CD4-positive, alpha-beta memory T cell (primary cell): Measurements from ENCODE around the gene HDAC3. TPM values are rescaled to one million over a fixed set of nuclear protein-coding genes. Genes with fewer than 3 reads are reported as not detected.

Source experiments
- CTCF ChIA-PET: fragments of 350-600 bp; sonication (Branson Sonifier 250); formaldehyde crosslinking; loops from one replicate; lab custom pipeline; 2021; ENCODE audit warnings: inconsistent platforms; ENCODE audit not compliant: partially characterized antibody; lab: Charles Lee
- POLR2A ChIA-PET: fragments of 350-600 bp; sonication (Branson Sonifier 250); formaldehyde crosslinking; loops from one replicate; lab custom pipeline; 2021; ENCODE audit not compliant: partially characterized antibody; lab: Charles Lee
- DNase-seq, 5 donors: peaks; one replicate each; pipeline versions ENCODE4 v3.0.0 to v3.0.0-alpha.2; 2020 to 2022; ENCODE audit warnings: mixed read lengths in 1 of 5
- H3K27ac ChIP-seq: one replicate; pipeline ENCODE4 v1.7.0; 2013; ENCODE audit warnings: low read depth, low read length
- H3K27me3 ChIP-seq: 2 replicates; pipeline ENCODE4 v1.7.0; 2013; ENCODE audit warnings: mild to moderate bottlenecking, low read length, moderate library complexity; ENCODE audit not compliant: insufficient read depth
- H3K36me3 ChIP-seq: 2 replicates; pipeline ENCODE4 v1.7.0; 2013; ENCODE audit warnings: mild to moderate bottlenecking, low read length, moderate library complexity; ENCODE audit not compliant: insufficient read depth
- H3K4me1 ChIP-seq: 2 replicates; pipeline ENCODE4 v1.7.0; 2013; ENCODE audit warnings: mild to moderate bottlenecking, low read length, moderate library complexity; ENCODE audit not compliant: insufficient read depth
- H3K4me3 ChIP-seq, 2 donors: one replicate each; pipeline ENCODE4 v1.7.0; 2013; ENCODE audit warnings: low read length in 2 of 2, mild to moderate bottlenecking in 1 of 2
- H3K9me3 ChIP-seq, 2 donors: one replicate each; pipeline ENCODE4 v1.7.0; 2013; ENCODE audit warnings: low read length in 2 of 2, control low read depth in 1 of 2; ENCODE audit not compliant: control insufficient read depth in 1 of 2
- H3K27ac Mint-ChIP-seq, 7 donors: one replicate each; pipeline ENCODE4 v1.8.0; 2020 to 2021; ENCODE audit warnings: mixed read lengths in 7 of 7, mild to moderate bottlenecking in 6 of 7, inconsistent platforms in 3 of 7, moderate library complexity in 3 of 7
- H3K27me3 Mint-ChIP-seq, 2 donors: one replicate each; pipeline ENCODE4 v1.8.0; 2020 to 2021; ENCODE audit warnings: mixed read lengths in 2 of 2
- H3K36me3 Mint-ChIP-seq, 2 donors: one replicate each; pipeline ENCODE4 v1.8.0; 2020 to 2021; ENCODE audit warnings: mixed read lengths in 2 of 2, inconsistent platforms in 1 of 2, mild to moderate bottlenecking in 1 of 2
- H3K4me1 Mint-ChIP-seq, 4 donors: one replicate each; pipeline ENCODE4 v1.8.0; 2020 to 2021; ENCODE audit warnings: mixed read lengths in 4 of 4, mild to moderate bottlenecking in 1 of 4
- H3K4me3 Mint-ChIP-seq, 8 donors: one replicate each; pipeline ENCODE4 v1.8.0; 2020 to 2021; ENCODE audit warnings: mixed read lengths in 8 of 8, mild to moderate bottlenecking in 7 of 8, moderate library complexity in 6 of 8, inconsistent platforms in 3 of 8
- H3K9me3 Mint-ChIP-seq, 8 donors: one replicate each; pipeline ENCODE4 v1.8.0; 2020 to 2021; ENCODE audit warnings: mixed read lengths in 8 of 8, mild to moderate bottlenecking in 5 of 8, inconsistent platforms in 3 of 8, moderate library complexity in 1 of 8
- intact Hi-C: fragments of 100-400 bp; cut with micrococcal nuclease; formaldehyde crosslinking; loops from one replicate; pipeline ENCODE4 v1.15.1; 2023
- polyA plus RNA-seq, 2 donors: library from polyadenylated mRNA; unstranded; fragments of 300-500 nt; fragmentation: Illumina TruSeq; gene quantifications; one replicate each; pipeline ENCODE4 v1.2.3, GENCODE V29; 2021
- total RNA-seq, 2 experiments: library from RNA; stranded (reverse); gene quantifications; one replicate each; pipeline ENCODE4 v1.2.3, GENCODE V29; 2021

HDAC3 gene
- total and polyA plus RNA-seq, 4 experiments from 2014 or later = 85.1 to 137 (median 91.9) TPM

- Histone ChIP-seq H3K27ac (no peak overlapping the region), H3K36me3 (peaks cover 18% of the 10 kb centered on the region), H3K4me3 (no peak overlapping the region), H3K27me3 (no peaks in the 10 kb centered on the region), H3K4me1 (peaks cover 52% of the 10 kb centered on the region), H3K9me3 (no peaks in the 10 kb centered on the region)
- POLR2A ChIA-PET = interaction anchor here (0.6 to 6.2 kb wide), 3 partner anchors 12 to 29 kb away, joined by 3 to 159 read pairs (median 3); partner anchors contain the start of gene DIAPH1
- H3K36me3 Mint-ChIP-seq = peaks cover 16 to 45% of the 10 kb centered on the region in 2 donors
- peaks cover 29 to 53% (median 39%) of the 10 kb centered on the region in 4 donors for H3K4me1 Mint-ChIP-seq
- no peaks in the 10 kb centered on the region for H3K27me3 Mint-ChIP-seq
- H3K4me3 Mint-ChIP-seq = peak overlapping the region in 6 of 8 donors; percentile 3 to 41 (median 24)
- H3K9me3 Mint-ChIP-seq = no peaks in the 10 kb centered on the region
- CTCF ChIA-PET = interaction anchor here (0.7 to 28.3 kb wide), 10 partner anchors 12 to 1601 kb away, joined by 3 to 712 read pairs (median 4); partner anchors contain the start of gene DIAPH1
- no peak for DNase-seq
- peak overlapping the region in 5 of 7 donors; percentile 53 to 88 (median 69) for H3K27ac Mint-ChIP-seq
- intact Hi-C loops = loop anchor here (10.0 kb wide), 1 partner anchor 1069 kb away; the partner anchor contains the start of genes APBB3 and SLC35A4
Observed at GRCh38 chr5:141633871-141634561, 2.6 kb downstream of the HDAC3 start.

DNA sequence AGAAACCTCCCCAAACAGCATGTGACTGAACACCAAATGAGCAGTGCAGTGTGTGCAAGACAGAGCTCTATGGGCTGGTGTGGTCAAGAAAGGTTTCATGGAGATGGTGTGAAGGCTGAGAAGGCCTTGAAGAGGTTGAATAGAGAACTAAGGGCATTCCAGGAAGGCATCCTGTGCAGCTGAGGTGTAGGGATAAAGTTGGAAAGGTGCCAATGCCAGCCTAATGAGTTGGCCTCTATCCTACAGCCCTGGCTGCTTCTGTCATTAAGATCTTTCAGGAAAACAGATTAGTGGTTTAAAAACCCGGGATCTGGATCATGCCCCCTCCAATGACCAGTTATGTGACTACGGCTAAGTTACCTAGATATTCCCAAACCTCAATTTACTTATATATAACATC lies 4.0 kb downstream of the HDAC3 start:
- DNase-seq = no peak
- intact Hi-C loops = loop anchor here (10.0 kb wide), 1 partner anchor 1068 kb away; the partner anchor contains the start of genes APBB3 and SLC35A4
- no peak overlapping the region for H3K27ac ChIP-seq
- Mint-ChIP-seq H3K27me3 (no peaks in the 10 kb centered on the region), H3K27ac (peak overlapping the region in 3 of 7 donors; percentile 10 to 23 (median 17)), H3K4me3 (peak overlapping the region in 1 of 8 donors; percentile 7), H3K36me3 (peaks cover 29 to 53% of the 10 kb centered on the region in 2 donors), H3K4me1 (peaks cover 29 to 43% (median 31%) of the 10 kb centered on the region in 4 donors), H3K9me3 (no peaks in the 10 kb centered on the region)
- no peak overlapping the region for H3K4me3 ChIP-seq
- H3K27me3 ChIP-seq = no peaks in the 10 kb centered on the region
- ChIA-PET POLR2A (interaction anchor here (4.5 kb wide), 1 partner anchor 14 kb away, joined by 18 read pairs; the partner anchor contains the start of gene DIAPH1), CTCF (interaction anchor here (1.0 to 28.3 kb wide), 7 partner anchors 11 to 336 kb away, joined by 3 to 712 read pairs (median 6); partner anchors contain the start of genes DIAPH1 and RNF14)
- peaks cover 41% of the 10 kb centered on the region for H3K4me1 ChIP-seq
- no peaks in the 10 kb centered on the region for H3K9me3 ChIP-seq
- peaks cover 31% of the 10 kb centered on the region for H3K36me3 ChIP-seq

- peaks cover 45 to 67% of the 10 kb centered on the region in 2 donors for H3K36me3 Mint-ChIP-seq
Observed at GRCh38 chr5:141630570-141631140, 6.0 kb downstream of the HDAC3 start.

DNA sequence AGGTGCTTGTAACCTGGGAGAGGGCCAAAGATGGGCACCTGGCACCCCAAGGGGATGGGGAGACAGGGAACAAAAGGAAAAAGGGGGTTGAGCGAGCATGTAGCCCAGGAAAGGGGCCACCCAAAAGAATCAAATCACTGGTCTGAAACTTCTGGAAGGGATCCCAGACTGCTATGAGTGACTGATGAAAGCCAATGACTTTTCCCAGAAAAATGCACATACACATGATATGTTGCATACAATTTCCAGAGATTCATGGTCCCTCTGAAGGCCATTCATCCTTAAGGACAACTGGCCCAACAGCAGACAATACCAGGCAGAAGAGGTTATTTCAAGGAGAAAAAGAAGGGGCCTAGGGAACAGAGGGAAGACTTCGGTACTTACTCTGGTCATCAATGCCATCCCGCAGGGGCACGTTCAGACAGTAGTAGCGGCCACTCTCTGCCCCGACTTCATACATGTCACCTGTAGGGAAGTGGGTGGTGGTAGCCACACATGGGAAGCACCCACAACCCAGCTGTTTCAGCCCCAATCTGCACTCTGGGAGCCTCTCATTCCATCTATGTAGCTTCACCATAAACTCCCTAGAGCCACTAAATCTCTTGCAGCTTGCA lies 8.4 kb downstream of the HDAC3 start:
- Histone ChIP-seq H3K4me3 (no peak overlapping the region), H3K27me3 (no peaks in the 10 kb centered on the region), H3K4me1 (peaks cover 16% of the 10 kb centered on the region), H3K36me3 (peaks cover 43% of the 10 kb centered on the region), H3K9me3 (no peaks in the 10 kb centered on the region), H3K27ac (no peak overlapping the region)
- Mint-ChIP-seq H3K27ac (peak overlapping the region in 2 of 7 donors; percentile 42 to 64), H3K36me3 (peaks cover 50 to 76% of the 10 kb centered on the region in 2 donors), H3K4me3 (no peak overlapping the region), H3K27me3 (no peaks in the 10 kb centered on the region), H3K4me1 (peaks cover 9 to 17% (median 11%) of the 10 kb centered on the region in 4 donors), H3K9me3 (no peaks in the 10 kb centered on the region)
- CTCF ChIA-PET = interaction anchor here (12.5 to 28.3 kb wide), 3 partner anchors 6 to 36 kb away, joined by 198 to 712 read pairs (median 198); partner anchors contain the start of genes DIAPH1, HDAC3 and RELL2
- POLR2A ChIA-PET = interaction anchor here (4.5 to 13.2 kb wide), 2 partner anchors 8 to 9 kb away, joined by 18 to 159 read pairs; partner anchors contain the start of genes DIAPH1, HDAC3 and RELL2
- intact Hi-C loops = no loop called here
- no peak for DNase-seq

More at GRCh38 chr5:141630570-141631140, 6.0 kb downstream of the HDAC3 start:
- Histone ChIP-seq H3K4me1 (peaks cover 33% of the 10 kb centered on the region), H3K9me3 (no peaks in the 10 kb centered on the region), H3K36me3 (peaks cover 35% of the 10 kb centered on the region), H3K27me3 (no peaks in the 10 kb centered on the region), H3K27ac (no peak overlapping the region), H3K4me3 (no peak overlapping the region)
- CTCF ChIA-PET = interaction anchor here (1.0 to 28.3 kb wide), 6 partner anchors 9 to 248 kb away, joined by 3 to 712 read pairs (median 10); partner anchors contain the start of gene DIAPH1
- POLR2A ChIA-PET = interaction anchor here (1.1 to 4.5 kb wide), 5 partner anchors 12 to 39 kb away, joined by 3 to 18 read pairs (median 3); partner anchors contain the start of gene DIAPH1
- H3K27me3 Mint-ChIP-seq = no peaks in the 10 kb centered on the region
- no peak for DNase-seq
- peaks cover 23 to 35% (median 24%) of the 10 kb centered on the region in 4 donors for H3K4me1 Mint-ChIP-seq
- no peak overlapping the region for H3K27ac Mint-ChIP-seq
- intact Hi-C loops = loop anchor here (10.0 kb wide), 1 partner anchor 1066 kb away; the partner anchor contains the start of genes APBB3 and SLC35A4
- no peak overlapping the region for H3K4me3 Mint-ChIP-seq
- no peaks in the 10 kb centered on the region for H3K9me3 Mint-ChIP-seq

- Histone ChIP-seq H3K36me3 (peaks cover 25% of the 10 kb centered on the region), H3K4me1 (peaks cover 15% of the 10 kb centered on the region), H3K4me3 (no peak overlapping the region), H3K9me3 (no peaks in the 10 kb centered on the region), H3K27me3 (no peaks in the 10 kb centered on the region), H3K27ac (no peak overlapping the region)
- no peak for DNase-seq
- intact Hi-C loops = no loop called here
- Mint-ChIP-seq H3K27ac (peak overlapping the region in 5 of 7 donors; percentile 53 to 89 (median 65)), H3K4me1 (peaks cover 11 to 19% (median 18%) of the 10 kb centered on the region in 4 donors), H3K4me3 (peak overlapping the region in 1 of 8 donors; percentile 54), H3K36me3 (peaks cover 49 to 67% of the 10 kb centered on the region in 2 donors), H3K27me3 (no peaks in the 10 kb centered on the region), H3K9me3 (no peaks in the 10 kb centered on the region)
- ChIA-PET POLR2A (interaction anchor here (0.8 to 13.2 kb wide), 3 partner anchors 13 to 30 kb away, joined by 3 to 159 read pairs (median 3); partner anchors contain the start of genes HDAC3 and RELL2), CTCF (interaction anchor here (0.7 to 28.3 kb wide), 7 partner anchors 9 to 336 kb away, joined by 3 to 712 read pairs (median 5); partner anchors contain the start of genes HDAC3 and RELL2)
Observed at GRCh38 chr5:141623611-141624010, 13.0 kb downstream of the HDAC3 start.

DNA sequence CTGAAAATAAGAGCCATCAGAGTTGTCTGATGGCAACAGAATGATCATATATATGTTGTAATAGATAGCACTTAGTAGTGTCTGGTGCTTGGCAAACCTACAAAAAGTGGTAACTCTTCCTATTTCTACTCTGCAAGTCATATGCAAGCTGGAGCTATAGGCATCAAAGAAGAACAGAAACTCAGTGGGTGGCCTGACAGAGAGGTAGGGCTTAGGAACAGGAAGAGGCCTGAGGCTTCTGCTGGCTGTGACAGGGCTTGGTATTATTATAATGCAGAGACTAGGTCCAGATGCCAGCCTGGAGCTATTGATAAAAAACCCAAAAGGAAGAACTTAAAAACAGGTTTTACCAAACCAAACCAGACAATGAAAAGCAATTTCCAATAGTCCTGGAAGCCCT lies 13.5 kb downstream of the HDAC3 start:
- H3K4me3 Mint-ChIP-seq = peak overlapping the region in 1 of 8 donors; percentile 54
- no peak overlapping the region for H3K27ac ChIP-seq
- H3K36me3 Mint-ChIP-seq = peaks cover 45 to 65% of the 10 kb centered on the region in 2 donors
- H3K4me3 ChIP-seq = no peak overlapping the region
- H3K4me1 ChIP-seq = peaks cover 15% of the 10 kb centered on the region
- H3K4me1 Mint-ChIP-seq = peaks cover 11 to 19% (median 18%) of the 10 kb centered on the region in 4 donors
- no peaks in the 10 kb centered on the region for H3K9me3 Mint-ChIP-seq
- DNase-seq = no peak
- H3K9me3 ChIP-seq = no peaks in the 10 kb centered on the region
- H3K27me3 ChIP-seq = no peaks in the 10 kb centered on the region
- CTCF ChIA-PET = interaction anchor here (0.8 to 28.3 kb wide), 6 partner anchors 8 to 59 kb away, joined by 3 to 712 read pairs (median 86); partner anchors contain the start of genes HDAC3 and RELL2
- peaks cover 22% of the 10 kb centered on the region for H3K36me3 ChIP-seq
- intact Hi-C loops = no loop called here
- H3K27me3 Mint-ChIP-seq = no peaks in the 10 kb centered on the region
- H3K27ac Mint-ChIP-seq = peak overlapping the region in 6 of 7 donors; percentile 53 to 89 (median 71)
- POLR2A ChIA-PET = interaction anchor here (1.8 to 13.2 kb wide), 3 partner anchors 13 to 31 kb away, joined by 4 to 159 read pairs (median 5); partner anchors contain the start of genes HDAC3 and RELL2
